NCI-H128 (cell line): Measurements from ENCODE around the gene NCOA7.

Source experiments
- DNase-seq: peaks from one replicate; lab custom pipeline; 2025; ENCODE audit not compliant: unreplicated experiment; lab: John Stamatoyannopoulos, UW

The NCOA7 gene, protein sequence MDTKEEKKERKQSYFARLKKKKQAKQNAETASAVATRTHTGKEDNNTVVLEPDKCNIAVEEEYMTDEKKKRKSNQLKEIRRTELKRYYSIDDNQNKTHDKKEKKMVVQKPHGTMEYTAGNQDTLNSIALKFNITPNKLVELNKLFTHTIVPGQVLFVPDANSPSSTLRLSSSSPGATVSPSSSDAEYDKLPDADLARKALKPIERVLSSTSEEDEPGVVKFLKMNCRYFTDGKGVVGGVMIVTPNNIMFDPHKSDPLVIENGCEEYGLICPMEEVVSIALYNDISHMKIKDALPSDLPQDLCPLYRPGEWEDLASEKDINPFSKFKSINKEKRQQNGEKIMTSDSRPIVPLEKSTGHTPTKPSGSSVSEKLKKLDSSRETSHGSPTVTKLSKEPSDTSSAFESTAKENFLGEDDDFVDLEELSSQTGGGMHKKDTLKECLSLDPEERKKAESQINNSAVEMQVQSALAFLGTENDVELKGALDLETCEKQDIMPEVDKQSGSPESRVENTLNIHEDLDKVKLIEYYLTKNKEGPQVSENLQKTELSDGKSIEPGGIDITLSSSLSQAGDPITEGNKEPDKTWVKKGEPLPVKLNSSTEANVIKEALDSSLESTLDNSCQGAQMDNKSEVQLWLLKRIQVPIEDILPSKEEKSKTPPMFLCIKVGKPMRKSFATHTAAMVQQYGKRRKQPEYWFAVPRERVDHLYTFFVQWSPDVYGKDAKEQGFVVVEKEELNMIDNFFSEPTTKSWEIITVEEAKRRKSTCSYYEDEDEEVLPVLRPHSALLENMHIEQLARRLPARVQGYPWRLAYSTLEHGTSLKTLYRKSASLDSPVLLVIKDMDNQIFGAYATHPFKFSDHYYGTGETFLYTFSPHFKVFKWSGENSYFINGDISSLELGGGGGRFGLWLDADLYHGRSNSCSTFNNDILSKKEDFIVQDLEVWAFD

DNA sequence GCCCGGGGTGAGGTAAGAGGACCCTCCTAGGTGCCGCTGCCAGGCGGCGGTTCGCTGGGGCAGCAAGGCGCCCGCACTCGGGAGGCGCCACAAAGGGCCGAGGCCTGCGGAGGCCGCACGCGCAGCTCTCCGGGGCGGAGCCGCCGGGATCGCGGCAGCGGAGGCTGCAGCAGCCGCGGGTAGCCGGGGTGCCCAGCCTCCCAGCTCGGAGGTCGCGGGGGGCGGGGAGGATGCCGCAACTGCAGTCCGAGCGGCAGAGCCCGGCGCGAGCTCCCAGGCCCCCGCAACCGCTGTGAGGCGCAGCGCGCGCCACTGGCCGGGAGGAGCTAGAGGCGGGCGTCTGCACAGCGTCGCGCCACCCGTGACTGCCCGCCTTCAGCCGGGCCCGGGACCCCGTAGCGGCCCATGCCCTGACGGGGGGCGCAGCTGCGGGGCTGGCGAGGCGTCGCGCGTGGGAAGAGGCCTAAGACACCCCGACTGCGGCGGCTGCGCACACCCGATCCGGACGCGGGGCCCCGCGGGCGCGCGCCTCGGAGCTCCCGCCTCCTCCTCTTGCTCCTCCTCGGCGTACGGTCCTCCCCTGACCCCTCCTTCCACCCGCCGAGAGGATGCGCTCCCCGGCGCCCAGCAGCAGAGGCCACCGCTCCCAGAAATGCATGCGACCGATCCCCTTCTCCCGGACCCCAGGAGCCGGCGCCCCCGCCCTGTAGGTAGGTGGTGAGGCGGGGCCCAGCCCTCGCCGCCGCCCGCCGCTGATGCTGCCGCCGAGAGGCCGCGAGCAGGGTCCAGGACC is at the start of gene NCOA7:
TSS of gene NCOA7 (plus strand) at position 603 of the 793 bp plus-strand sequence. CDS start 24,395 bp downstream, outside the sequence.
- peak; percentile 68 for DNase-seq

DNA sequence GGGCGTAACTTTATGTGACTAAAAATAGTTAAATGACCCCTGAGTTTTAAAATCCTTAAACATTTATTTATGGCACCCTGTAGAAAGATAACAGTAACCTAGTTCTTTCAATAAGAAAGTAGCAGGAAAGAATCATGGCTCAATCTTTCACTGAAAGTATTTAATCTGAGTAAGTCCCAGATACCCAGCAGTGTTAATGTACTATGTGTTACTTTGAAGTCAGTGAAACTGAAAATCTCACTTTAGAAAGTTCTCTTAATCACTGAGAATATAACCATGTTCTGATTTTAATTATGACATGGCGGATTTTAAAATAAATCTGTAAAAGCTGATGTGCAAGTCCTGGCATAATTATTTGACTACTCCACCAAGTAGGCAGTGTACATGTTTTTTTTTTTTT is 49.4 kb upstream of the NCOA7 start:
- DNase-seq, result no peak

DNA sequence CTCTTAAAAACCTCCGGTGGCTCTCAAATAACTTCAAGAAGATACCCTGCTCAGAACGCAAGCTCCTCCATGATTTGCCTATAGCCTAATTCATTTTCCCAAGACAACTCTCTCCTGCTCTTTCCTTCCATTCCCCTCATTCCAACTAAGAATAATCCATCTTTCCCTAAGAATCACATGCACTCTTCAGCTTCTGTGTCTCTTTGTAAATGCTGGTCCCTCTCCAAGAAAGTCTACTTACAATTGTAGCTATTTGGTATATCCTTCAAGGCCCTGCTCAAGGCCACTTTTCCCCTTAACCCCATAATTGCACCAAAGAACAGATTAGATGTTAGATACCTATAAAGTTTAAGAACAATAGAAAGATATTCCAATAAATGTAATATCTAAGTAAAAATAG is 48.7 kb upstream of the NCOA7 start:
- no peak for DNase-seq

DNA sequence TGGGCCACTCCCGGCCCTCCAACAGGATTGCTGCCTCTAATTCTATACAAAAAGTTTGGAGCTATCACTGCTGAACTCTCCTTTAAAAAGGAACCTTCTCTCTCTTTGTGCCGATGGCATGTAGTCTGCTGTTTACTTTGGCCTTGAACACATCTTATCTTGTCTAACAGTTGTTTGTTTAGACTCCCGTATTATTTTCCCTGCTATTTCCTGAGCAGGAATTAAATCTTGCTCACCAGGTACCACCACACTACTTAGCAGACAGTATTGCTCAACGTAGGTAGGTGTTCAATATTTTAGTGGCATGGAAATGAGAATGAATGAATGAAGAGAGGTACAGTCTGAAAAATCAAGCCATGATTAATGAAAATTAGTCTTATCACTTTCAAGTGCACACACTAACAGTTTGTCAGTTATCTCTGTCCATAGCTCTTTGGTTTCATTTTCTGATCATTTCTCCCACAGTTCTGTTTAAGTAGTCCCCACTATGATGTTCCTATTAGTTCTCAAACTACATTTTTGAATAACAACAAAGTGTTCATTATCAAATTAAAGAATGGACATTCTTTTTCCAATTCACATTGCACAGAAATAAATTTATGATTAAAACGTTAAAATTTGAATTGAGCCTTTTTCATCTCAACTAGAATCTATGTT is 48.2 kb upstream of the NCOA7 start:
- no peak for DNase-seq

DNA sequence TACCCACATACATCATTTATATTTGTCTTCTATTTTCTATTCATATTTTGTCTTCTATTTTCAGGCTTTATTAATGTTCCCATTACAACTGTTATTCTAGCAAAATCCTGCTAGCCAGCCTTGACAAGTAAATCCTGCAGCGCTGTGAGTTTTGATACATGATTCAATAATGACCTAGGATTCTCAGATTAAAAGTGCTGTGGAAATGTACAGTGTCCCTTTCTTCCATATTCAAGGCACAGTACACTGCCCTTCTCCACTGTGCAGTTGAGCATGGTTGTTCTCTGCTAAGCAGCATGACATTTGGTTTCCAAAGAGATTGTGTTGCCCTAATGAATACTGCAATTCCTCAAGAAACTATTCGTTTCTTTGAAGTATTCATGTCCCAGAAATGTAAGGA is 47.2 kb upstream of the NCOA7 start:
- DNase-seq, result no peak

DNA sequence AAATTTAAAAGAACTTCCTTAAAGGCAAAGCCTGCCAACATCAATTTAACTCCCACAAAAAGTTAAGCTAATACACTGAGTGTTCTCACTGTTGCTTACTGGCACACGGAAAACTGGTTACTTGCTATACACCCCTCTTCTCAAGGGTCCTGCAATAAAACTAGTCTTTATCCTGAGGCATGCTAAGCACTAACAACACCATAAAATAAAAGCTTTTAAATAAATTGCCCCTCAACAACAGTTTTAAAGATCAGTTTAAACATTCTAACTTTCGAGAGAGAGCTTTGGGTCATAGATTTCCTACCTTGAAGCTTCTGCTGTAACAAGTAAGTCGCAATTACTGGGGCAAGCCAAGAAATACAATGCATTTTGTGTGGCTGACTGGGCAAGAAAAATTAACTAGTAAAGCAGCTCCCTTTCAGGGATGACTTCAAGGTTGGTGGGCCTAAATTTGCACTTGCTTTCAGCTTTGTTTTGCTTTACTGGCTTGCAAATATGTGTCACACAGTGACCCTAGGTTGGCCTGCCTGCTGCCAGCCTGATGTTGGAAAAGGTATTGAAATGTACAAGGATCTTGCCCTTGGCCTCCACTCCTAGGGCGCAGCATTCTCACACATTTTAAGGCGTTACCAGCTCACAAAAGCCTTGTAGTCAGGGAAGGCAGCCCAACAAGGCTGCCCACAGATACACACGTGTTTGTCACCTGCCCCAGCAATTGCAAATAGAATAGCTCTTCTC is 45.3 kb upstream of the NCOA7 start:
- no peak for DNase-seq

DNA sequence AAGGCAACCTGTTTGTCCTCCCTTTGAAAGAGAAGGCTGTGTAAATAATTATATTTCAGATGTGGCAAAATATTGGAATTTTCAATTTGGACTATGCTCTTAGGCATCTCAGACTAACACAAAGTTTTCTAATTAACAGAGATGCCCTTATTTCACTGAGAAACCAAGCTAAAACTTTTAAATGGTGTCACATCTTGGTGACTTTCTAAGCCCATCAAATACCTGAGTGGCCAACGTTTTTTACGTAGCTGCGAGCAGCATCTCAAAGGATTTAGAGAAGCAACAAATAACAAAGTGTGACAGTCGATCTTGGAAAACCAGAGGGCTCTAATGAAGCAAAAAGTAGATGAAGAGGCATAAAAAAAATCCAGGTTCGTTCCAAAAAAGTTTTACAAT is 44.7 kb upstream of the NCOA7 start:
- no peak for DNase-seq

DNA sequence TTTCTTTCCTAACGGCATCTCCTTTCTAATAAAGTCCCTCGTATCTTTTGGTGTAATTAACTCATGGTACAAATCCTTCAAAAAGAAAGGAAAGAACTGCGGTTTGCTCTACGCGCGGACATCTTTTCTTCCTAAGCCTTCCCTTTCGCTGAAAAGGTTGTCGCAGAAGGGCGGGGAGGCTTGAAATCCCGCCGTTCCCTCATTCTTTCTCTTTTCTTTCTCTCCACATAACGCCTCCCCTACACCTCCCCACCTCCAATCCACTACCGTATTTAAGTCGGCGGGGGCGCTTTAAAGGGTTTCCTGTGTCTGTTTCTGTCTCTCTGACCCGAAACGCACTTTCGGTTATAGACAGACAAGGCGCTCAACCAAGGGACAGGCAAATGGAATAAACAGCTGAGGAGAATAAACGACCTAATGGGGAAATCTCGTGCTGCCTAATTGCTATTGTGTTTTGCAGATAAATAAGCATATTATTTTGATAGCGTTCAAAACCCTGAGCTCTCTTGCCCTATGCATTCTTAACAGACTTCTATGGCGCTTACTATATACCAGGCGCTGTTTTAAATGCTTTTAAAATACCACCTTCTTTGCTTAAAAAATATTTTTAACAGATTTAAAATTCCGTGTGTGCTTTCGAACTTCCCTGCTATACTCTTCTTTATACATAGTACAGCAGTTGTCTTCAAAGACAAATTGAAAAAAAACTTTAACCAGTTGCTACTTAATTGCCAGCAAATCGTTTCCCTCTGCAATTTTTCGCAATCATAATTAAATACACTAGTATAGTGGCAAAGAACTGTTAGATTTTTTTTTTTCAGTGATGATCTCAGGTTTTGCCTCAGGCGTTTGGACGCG is 43.8 kb upstream of the NCOA7 start:
- DNase-seq, result no peak

DNA sequence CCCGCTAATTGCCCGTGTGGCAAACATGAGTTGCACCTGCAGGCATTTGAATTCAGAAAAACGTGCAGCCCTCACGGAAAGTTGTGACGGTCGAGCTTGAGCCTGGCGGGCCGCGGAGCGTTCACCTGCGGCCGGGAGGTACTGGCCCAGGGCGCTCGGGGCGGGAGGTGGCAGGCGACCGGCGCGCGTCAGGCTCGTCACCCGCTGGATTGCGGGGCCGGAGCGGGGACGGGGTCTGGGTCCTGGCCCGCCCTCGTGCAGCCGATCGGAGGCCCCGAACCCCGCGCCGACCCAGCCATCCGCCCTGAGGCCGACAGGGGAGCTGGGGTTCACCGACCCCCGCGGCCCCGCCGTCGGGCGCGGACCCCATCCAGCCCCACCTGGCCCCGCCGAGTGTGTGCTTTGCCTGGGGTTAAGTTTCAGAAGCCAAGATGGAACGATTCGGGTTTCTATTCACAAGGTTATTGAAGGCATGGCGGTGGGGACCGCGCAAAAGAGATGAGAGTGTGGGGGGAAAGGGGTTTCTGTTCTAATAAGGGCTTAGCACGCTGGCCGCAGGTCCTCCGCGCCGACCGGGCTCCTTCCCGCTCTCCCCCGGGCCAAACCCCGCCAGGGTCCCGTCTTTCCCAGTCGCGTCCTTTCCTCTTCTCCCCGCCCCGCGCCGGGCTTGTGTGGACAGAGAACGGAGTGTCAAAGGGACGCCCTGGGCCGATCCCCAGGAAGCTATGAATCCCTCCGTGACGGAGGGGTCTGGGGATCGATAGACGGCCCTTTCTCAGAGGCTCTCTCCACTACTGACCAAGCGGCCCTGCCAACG is 43.0 kb upstream of the NCOA7 start:
- no peak for DNase-seq

DNA sequence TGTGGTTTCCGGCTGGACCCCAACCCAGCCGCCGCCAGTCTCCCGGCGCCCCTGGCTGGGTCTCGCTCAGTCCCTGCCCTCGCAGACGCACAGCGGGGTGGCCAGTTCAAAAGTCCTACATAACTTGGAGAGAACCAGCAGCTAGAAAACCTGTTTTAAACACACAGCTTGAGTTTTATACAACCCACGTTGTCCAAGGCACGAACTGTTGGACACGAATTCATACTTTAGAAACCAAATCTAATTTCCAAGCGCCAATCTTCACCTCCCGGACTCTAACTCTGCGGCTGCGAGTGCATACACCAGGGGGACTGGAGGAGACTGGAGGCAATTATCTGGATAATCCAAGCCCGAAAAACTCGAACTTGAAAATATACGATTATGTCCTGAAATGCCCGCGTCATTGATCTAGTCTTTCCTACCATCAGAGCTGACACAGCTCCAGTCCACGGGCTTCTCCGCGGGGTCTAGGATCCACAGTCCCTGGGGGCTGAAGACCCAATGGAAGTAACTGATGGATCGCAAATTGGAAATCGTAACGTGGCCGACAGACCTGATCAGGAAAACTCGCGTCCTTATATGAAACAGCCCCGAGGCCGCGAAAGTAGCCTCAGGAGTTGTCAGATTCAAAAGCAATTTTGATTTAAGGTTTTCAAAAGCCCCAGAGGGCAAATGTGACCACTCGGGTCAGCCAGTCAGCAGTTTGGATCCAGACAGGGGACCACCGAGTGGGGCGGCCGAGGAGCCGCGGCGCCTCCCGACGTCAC is 42.2 kb upstream of the NCOA7 start:
- no peak for DNase-seq

DNA sequence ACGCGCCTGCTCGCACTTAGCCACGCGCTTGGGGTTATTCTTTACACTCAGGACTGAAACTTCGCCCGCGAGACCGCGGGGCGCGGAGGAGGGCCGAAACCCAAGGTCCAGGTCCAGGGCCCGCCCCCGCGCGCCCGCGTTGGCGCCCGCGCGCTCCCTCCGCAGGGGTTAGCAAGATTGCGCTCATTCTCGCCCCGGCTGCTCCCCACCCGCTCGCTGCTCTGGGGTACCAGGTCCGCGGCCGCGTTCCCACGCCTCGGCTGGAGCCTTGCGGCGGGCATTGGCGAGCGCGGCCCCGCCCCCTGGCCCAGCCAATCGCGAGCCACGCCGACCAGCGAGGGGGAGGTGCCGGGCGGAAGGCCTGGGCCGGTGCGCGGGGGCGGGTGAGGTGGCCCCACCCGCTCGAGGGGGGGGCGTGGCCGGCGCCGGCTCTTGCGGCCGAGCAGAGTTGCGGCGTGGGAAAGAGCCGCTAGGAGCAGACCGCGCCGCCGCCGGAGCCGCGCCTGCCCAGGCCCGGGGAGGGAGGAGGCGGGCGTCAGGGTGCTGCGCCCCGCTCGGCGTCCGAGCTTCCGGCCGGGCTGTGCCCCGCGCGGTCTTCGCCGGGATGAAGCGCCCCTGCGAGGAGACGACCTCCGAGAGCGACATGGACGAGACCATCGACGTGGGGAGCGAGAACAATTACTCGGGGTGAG is 41.4 kb upstream of the NCOA7 start, which contains the start of gene HEY2:
TSS of gene HEY2 (plus strand) at position 460 of the 692 bp plus-strand sequence. CDS start at position 605, 145 bp downstream.
- peak; percentile 80 for DNase-seq

GRCh38 chr6:125749865-125750691 is 40.7 kb upstream of the NCOA7 start:
- DNase-seq, result no peak

GRCh38 chr6:125750692-125751333 is 39.9 kb upstream of the NCOA7 start:
- no peak for DNase-seq

DNA sequence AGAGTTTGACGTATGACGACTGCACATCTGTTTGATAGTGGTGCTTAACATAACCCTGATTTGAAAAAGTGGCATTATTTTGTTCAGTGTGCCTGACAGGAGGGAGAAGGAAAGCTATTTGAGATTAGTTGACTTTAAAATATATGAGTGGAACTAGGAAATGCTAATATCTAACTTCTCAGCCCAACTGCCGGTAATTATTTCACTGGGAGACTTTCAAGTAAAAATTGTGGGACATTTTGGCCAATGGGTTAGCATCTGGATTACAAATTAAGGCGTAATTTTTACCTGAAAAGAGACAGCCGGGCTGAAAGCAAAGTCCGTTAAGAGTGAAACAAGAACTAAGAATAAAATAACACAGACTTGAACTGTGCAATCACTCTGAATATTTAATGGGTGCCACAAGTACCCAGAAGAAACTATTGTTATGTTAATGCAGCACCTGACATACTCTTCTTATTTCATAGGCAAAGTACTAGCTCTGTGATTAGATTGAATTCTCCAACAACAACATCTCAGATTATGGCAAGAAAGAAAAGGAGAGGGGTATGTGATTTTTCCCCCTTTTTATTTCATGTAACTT is 39.3 kb upstream of the NCOA7 start:
- DNase-seq, result no peak

GRCh38 chr6:125752773-125753172 is 38.0 kb upstream of the NCOA7 start:
- DNase-seq, result no peak
